Stimulated activated CD8-positive, alpha-beta memory T cell treated with anti-CD3 and anti-CD28 coated beads, Interleukin-4, amount 100 ng/mL, for 1 hour (primary cell): ENCODE measurements around the gene NMT1.

Experiments
- DNase-seq, 2 donors: peaks; one replicate each; pipeline ENCODE4 v3.0.0-alpha.2; 2020; ENCODE audit warnings: low read depth in 2 of 2, low spot score in 1 of 2

The NMT1 gene

DNA sequence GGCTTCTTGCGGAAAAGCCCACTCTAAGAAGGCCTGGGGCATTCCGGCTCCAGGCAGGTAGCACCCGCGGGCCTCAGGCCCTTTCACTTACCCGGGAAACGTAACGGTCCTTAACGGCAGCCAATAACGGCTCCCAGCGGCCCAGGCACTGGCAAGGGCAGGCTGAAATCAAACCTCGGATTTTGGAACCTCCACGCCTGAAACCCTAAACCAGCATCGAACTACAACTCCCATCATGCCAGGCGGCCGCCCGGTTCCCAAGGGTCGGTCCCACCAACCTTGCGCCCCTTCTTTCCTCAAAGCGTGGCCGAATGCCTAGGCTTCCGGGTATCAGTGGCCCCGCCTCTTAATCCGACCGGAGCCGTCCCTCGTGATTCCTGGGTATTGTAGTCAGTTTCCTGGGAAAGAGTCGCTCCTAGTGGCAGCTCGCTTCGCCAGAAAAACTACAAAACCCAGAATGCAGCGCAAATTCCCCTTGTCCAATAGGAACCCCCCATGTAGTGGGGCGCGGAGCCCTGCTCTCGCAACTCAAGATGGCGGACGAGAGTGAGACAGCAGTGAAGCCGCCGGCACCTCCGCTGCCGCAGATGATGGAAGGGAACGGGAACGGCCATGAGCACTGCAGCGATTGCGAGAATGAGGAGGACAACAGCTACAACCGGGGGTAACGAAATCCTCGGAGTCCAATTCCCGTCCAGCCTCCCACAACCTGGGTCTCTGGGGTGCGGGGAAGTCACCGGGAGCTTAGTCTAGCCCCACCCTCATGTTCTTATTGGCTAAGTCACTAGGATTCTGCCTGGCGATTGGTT, at the start of gene NMT1:
Gene NMT1 (plus strand): TSS at position 521 of the 809 bp plus-strand sequence. CDS start 13 bp downstream, at position 534.
- DNase-seq: peak; percentile 77 to 88

DNA sequence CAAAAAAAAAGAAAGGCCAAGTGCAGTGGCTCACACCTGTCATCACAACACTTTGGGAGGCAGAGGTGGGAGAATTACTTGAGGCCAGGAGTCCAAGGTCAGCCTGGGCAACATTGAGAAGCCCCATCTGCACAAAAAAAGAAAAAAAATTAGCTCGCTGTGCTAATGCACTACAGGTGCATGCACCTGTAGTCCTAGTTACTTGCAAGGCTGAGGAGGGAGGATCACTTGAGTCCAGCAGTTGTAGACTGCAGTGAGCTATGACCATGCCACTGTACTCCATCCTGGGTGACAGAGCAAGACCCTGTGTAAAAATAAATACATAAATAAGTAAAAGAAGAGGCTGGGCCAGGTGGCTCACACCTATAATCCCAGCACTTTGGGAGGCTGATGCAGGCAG, 49.4 kb upstream of the NMT1 start:
- DNase-seq: no peak

DNA sequence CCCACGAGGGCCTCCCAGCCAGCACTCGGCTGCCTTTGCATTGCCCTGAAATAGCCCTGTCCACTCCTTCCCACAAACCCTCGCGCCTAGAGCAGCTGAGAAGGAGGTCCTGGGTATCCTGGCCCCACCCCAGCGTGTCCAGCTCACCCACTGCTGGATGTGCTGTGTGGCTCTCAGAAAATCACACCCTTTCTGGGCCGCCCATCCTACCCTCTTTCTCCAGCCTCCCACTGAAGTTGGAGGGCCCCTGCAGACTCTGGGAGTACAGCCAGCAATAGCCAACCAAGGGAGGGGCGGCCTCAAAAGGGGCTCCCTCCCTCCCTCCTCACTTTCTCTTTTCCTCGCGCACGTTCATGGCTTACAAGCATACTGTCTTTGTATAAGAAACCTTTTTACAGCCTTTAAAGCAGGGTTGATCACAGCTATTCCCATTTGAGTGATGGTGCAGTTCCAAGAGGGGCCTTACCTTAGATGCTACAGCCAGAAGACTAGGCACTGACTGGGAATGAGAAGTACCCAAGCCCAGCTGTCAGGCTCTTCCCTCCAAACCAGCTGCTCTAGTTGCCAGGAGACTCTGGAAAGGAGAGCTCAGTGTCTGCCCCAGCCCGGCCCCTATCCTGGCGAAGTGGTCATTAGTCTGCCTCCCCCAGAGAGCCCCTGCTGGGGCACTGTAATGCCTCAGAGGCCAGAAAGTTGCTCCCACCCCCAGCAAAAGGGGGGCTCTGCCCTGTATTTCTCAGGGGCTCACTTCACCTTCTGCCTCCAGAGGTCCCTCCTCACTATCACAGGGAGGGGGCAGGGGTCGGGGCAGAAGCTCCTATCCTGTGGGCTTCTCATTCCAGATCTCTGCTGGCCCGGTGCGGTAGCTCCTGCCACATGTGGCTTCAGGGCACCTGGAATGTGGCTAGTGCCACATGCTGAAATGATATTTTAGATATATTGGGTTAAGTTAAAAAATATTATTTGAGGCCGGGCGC, 47.8 kb upstream of the NMT1 start:
- no peak for DNase-seq

DNA sequence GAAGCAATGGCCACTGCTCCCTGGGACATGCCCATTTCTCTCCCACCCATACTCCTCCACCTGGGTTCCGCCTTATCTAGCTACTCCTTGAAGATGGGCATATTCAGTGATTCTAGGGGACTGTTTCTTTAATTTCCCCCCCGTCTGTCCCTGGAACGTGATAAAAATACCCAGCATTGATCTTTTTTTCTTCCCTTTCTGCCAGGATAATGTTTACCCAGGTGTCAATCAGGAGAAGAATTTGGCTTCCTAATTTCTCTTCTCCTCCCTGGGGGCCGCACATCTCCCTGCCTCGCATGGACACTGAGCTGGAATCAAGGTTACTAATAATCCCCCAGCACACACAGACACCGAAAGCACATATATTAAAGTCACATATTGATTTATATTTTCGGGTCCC, 44.9 kb upstream of the NMT1 start:
- DNase-seq: no peak

DNA sequence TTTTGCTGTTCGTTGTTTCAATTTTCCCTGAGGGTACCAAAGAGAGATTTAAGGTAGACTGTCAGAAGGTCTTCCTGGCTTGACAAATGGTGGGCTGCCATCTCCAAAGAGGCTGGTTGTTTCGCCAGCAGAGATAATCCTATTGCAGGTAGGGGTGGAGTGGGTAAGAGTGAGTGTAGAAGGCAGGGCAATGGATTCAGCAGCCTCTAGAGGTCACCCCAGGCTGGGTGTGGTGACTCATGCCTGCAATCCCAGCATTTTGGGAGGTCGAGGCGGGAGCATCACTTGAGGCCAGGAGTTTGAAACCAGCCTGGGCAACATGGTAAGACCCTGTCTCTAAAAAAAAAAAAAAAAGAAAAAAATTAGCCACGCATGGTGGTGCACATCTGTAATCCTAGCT, 44.3 kb upstream of the NMT1 start:
- no peak for DNase-seq

DNA sequence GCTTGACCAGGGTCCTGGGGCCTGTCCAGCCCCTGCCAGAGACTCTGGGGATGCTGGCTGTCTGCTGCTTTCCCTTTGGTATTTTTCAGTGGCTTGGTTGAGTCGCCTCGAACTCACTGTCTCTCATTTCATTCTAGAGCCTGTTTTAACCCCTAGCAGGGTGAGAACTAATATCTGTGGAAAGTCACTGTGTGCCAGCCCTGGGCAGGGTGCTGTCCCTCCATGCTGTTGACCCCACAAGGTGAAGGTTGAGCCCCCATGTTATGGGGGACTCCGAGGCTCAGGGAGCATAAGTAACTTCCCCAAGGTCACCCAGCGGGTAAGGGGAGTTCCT, 42.6 kb upstream of the NMT1 start:
- no peak for DNase-seq

DNA sequence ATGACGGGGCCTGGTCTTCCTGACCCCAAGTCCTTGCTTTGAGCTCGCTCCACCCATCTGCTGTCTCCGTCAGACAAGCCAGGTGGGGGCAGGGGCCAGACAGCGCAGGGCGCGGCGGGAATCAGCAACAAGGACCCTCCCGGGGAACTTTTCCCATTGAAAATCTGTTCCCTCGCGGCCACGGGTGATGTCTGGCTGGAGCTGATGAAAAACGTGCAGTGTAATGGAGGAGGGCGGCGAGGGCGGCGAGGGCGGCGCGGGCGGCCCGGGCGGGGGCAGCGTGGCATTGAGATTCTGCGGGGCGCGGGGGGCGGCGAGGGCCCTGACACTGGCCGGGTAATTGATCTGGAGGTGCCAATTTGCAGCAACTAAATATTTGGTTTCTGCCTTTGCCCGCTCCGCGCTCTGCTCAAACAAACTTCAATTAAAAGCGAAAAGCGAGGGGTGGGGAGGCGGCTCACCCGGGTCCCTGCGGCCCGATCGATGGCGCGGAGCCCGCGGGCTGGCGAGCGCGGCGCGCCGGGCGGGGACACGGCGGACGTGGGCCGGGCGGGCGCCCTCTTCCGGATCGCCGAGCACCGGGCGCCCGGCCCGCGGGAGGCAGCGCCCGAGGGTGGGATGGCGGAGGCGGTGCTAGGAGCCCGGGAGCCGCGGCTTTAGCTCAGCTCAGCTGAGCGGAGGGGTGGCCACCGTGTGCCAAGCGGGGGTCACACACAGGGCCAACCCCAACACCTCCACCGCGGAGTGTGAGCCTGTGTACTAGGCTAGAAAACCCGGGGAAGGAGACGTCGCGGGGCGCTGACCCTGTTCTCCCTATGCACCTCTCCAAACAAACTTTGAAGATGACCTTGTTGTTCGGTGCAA, 42.0 kb upstream of the NMT1 start:
- DNase-seq: no peak

DNA sequence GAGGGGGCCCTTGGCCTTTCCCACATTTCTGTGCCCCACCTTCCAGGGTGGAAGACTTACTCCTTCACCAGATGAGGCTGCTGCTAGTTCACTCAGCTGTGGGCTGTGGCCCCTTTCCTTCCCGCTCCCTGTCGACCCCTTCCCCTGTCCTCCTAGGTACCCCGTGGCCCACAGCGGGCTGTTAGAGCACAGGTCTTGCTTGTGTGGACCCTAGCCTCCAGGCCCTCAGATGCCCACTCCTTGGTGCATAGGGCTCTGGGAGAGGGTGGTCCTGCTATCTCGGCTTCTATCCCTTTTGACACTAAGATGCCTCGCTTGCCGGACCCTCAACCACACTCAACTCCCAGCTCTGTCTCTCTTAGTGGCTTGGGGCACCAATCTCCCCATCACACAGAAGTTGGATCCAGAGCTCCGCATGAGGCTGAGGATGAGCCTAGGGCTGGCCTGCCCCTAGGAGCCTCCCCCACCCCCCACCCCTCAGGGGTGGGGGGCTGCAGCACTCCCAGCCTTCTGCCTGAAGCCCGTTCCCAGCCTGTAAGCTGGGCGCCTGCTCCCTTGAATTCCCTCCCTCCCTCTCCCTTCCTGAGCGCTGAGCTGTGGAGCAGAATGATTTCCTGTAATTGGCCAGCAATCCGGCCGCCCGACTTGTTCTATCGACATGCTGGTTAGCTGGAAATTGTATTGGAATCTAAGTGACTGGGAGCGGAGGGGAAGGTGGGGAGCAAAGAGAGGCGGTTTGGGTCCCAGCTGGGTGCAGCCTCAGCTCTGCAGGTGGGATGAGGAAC, 40.6 kb upstream of the NMT1 start:
- DNase-seq: no peak

DNA sequence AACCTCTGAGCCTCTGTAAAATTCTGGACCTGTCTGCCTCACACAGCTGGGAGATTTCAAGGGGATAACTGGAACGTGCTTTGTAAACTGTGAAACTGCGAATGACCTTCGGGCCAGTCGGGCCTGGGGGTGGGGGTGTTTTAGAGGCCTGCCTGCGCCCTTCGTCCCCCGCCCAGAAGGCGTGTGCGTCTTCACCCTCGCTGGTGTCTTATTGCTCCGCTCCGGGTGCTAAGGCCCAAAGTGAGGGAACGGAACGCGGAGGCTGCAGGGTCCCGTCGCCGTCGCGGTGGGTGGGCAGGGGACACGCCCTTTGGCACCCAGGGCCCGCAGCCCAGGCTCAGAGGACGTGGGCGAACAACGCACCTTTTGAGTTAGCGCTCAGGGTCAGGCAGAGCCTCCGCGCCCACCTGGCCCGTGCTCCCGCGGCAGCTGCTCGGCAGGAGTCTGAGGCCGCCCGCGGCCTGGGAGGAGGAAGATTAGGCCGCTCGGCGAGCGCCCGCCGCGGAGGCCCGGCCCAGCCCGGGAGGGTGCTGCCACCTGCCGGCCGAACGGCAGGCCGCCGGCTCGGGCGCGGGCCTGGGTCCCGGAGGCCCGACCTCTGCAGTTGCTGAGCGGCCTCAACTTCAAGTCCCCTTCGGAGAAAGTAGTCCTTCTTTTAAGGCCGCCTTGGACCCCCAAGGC, 39.4 kb upstream of the NMT1 start:
- peak in 1 of 2 donors; percentile 31 for DNase-seq

DNA sequence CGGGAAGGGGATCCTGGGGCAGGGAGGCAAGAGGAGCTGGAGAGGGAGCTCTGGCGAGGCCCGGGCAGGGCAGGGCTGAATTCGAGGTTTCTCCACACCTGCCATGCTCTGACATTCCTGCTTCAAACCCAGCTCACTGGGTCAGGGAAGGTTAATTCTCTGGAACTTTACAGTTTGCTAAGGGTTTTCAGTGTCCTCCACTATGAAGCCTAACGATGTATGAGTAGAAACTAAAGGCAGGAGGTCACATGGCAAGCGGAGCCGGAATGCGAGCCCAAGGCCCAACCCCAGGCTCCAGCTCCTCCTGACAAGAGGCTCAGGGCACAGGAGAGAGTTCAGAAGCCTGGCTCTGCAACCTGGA, 38.8 kb upstream of the NMT1 start:
- no peak for DNase-seq

DNA sequence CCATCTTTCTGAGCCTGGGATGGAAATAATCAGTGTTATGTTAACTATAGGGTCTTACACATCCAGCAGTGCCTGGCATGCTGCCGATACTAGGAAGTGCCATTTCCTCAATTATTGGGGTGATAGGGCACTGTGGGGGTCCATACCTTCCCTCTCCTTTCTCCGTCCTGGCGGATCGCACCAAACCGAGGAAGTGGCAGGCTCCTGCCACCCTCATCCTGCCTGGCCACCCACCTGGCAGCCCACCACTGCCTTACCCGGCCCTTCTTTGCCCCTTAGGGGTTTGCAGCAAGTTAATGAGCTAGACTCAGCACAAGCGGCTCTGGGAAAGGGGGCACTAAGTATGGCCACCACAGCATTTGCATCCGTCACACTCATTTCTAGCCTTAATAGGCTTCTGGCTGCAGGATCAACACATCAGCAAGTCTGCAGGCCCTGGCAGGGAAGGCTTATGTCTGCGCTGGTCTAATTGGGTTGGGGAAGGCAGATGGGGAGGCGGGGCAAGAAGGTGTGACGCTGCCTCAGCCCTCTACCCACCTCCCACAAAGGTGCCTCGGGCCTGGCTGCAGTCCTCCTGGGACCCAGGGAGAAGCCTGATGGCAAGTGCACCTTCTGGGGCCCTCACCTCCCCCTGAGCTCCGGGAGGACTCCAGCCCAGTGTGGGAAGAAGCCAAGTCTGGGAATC, 38.3 kb upstream of the NMT1 start:
- DNase-seq: no peak

DNA sequence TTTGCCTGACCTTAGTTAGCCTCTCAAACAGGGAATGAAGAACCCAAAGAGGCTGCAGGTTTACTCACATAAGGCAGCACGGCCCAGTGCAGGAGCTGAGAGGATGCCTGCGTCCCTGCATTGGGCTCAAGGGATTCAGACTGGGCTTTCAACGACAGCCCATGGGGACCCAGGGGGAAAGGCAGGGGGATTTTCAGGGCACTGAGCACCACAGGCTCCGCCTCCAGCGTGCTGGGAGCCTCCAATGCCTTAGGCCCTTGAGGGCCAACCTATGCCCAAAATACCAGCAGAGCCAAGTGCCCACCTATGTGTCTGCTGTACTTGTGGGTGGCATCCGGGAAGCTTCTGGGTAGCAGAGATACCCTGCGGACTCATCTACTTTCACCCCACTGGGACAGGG, 32.0 kb upstream of the NMT1 start:
- DNase-seq: no peak

DNA sequence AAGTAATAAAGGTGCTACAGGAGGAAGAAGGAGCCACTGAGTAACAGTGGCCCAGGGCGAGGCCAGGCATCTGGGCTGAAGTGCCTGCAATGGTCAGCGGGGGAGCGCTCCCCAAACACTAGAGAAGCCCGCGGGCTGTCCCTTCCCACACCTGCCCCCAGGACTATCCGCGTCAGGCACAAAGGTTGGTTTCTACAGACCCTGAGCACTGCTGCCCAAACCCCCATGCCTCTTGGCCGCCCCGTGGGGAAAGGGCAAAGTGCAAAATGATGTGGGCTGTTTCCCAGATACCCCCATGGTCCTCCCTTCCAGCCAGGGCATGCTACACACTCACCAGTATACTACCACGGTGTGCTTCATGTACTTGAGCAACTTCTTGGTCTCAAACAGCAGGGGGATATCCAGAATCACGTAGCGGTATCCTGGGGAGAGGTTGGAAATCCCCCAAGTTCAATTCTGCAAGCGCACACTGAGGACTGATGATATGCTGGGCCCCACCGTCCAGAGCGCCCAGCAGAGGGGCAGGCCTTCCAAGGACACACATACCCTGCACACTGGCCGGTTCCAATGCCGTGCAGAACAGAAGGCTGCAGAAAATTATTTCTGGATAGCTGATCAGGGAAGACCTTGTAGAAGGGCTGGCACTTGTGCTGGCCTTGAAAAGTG, 31.2 kb upstream of the NMT1 start:
- no peak for DNase-seq

DNA sequence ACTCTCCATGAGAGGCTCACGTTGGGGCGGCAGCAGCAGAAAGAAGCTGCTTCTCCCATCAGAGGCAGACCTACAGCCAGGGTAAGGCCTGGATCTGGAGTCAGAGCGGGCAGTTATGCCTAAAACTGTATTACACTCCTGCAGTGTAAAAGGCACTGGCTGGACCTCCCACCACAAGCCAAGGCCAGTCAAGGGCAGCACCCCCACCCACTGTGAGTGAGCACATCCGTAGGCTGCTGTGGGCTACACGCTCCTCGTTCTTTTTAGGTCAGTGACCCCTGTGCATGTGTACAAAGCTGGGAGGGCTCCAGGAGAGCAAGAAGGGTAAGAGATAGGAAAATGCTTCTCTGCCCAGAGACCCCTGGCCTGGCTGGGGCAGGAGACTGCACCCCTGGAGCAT, 30.4 kb upstream of the NMT1 start:
- DNase-seq: no peak

DNA sequence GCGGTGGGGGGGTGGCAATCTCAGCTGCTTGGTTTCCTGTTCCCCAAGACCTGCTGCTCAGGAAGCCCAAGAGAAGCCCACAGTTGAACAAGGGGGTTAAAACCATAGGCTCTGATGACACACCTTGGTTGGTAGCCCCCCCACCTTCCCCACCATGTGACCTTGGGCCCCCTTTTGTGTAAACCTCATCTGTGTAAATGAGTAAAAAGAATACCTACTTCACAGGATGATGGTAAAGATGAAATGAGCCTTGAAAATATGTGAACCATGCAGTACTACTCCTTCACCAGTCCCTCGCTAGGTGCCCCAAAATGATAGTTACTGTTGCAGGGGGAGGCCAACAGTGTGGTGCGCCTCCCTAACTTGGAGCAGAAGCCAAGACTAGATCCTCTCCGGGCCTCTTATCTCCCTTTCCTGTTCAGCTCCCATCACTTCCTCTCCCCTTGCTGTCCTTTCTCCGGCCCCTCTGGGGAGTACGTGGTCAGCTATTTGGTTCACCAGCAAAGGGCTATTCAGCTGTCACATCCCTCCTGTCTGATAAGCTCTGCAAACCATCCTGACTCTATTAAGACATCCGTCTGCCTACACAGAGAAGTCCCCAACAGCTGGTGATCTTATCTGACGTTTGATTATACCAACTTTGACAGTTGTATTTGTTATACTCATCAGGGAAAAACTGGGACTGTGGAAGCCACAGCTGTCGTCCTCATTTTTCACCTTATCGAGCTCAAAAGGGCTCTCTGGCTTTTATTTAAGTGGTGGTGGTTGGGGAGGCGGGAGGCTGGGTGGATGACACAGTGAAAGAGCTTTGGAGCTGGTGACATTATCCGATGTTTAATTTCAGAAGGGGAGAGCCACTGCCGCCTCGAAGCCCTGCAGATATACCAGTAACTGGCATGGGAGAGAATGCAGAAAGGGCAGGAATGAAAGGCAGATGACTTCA, 29.6 kb upstream of the NMT1 start:
- no peak for DNase-seq

DNA sequence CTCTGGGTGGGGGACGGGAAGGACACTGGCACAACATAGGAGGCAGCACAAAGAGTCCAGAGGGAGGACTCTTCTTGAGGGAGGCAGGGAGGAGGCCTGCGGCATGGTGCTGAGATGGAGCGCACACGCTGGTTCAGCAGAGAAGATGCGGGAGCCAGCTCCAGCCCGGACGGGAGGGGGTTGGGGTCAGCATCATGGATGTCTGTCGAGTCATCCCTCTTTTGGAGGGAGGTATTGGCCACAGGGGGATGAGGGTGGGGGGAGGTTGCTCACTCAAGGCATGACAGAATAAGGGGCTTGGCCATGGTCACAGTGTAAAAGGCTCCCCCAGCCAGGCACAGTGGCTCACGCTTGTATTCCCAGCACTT, 29.0 kb upstream of the NMT1 start:
- no peak for DNase-seq

DNA sequence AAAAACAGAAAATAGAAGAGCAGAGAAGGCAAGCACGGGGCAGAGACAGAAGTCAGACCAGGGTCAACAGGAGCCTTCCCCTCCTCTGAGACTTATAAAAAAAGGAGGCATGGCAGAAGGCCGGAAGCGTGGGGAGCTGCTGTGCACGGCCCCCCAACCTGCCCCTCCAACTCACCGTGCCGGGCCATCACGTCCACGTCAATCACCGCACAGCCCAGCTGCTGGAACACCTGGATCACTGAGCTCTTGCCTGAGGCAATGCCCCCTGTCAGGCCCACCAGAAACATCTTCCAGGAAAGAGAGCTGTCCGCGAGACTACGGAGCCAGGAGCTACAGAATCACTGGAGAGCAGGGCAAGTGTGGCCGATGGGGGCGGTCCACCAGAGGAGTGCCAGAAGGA, 26.5 kb upstream of the NMT1 start:
- no peak for DNase-seq

DNA sequence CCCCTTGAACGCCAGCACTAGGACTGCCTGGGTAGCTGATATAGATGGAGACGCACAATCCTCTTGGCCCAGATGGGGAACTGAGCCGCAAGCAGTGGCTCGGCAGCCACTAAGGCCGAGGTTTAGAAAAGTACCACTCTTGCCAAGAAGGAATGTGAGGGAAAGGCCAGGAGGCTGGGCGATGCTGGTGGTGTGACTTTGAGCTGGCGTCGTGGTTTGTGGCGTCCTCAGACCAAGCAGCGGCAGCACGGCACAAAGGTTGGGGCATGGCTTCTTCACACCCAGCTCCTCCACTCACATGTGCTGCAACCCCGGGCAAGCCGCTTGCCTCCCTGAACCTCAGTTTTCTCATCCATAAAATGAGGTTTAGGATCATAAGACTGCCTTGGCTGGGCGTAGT, 25.3 kb upstream of the NMT1 start:
- no peak for DNase-seq
